Measurements from ENCODE around the gene SPECC1. TPM values are rescaled to one million over a fixed set of nuclear protein-coding genes. Genes with fewer than 3 reads are reported as not detected.
"Not testable (repeated sequence)": the region's sequence is repeated elsewhere in the genome, so short reads cannot be mapped to it uniquely, and the experiment has no call there.

The SPECC1 gene
- total RNA-seq, 1 donor from 2014 or later, result 76.4 TPM

DNA sequence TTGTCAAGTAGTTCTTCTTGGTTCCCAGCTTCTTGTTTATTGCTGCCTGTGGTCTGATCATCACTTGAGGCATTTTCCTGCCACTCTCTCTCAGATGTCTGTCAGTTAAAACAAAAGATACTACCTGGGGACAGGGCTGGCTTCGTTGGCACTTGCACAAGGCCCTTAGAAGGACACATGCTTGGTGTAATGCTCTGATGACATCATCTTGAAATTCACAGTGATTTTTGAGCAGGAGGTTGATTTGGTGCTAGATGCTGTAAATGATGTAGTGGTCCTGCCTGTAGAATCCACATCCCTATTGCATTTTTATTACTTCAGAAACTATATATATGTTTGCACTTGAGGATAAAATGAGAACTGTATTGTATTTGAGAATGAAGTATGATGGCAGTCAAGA is 247.8 kb downstream of the SPECC1 start:
- Histone ChIP-seq H3K36me3 (peaks cover 23 to 42% of the 10 kb centered on the region in 2 donors), H3K9me3 (no peaks in the 10 kb centered on the region), H3K4me3 (no peak overlapping the region), H3K4me1 (no peaks in the 10 kb centered on the region), H3K27me3 (no peaks in the 10 kb centered on the region), H3K27ac (no peak overlapping the region)
- DNase-seq (ENCODE audit: low spot score in 2 of 2), result no peak
- intact Hi-C loops (cut with DNase I), result no loop called here
- TF ChIP-seq, protein P1, sequence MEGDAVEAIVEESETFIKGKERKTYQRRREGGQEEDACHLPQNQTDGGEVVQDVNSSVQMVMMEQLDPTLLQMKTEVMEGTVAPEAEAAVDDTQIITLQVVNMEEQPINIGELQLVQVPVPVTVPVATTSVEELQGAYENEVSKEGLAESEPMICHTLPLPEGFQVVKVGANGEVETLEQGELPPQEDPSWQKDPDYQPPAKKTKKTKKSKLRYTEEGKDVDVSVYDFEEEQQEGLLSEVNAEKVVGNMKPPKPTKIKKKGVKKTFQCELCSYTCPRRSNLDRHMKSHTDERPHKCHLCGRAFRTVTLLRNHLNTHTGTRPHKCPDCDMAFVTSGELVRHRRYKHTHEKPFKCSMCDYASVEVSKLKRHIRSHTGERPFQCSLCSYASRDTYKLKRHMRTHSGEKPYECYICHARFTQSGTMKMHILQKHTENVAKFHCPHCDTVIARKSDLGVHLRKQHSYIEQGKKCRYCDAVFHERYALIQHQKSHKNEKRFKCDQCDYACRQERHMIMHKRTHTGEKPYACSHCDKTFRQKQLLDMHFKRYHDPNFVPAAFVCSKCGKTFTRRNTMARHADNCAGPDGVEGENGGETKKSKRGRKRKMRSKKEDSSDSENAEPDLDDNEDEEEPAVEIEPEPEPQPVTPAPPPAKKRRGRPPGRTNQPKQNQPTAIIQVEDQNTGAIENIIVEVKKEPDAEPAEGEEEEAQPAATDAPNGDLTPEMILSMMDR (IDR thresholded peaks at IDR 0.05), result no peak

DNA sequence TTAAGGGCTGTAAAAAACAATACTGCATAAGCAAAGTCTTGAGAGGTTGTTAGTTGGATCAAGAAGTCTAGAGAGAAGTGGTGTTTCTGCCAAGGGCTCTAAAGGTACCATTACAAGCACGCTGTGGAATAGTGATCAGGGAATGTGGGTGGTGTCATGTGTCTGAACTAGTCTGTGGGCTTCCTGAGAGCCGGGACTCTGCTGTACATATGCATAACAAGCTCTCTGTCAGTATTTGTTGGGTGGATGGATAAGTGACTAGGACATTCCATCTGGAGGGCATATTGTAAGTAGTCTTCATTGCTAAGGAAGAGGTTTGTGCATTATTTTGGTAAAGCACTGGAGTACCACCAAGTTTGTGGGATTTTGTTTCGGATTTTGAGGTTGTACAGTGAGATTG is 248.6 kb downstream of the SPECC1 start:
- no peak for DNase-seq (ENCODE audit: low spot score in 2 of 2)
- Histone ChIP-seq H3K9me3 (no peaks in the 10 kb centered on the region), H3K4me1 (peaks cover 0 to 3% of the 10 kb centered on the region in 2 donors), H3K4me3 (no peak overlapping the region), H3K27me3 (no peaks in the 10 kb centered on the region), H3K36me3 (peaks cover 23 to 42% of the 10 kb centered on the region in 2 donors), H3K27ac (no peak overlapping the region)
- intact Hi-C loops (cut with DNase I), result no loop called here
- TF ChIP-seq, protein P1 (IDR thresholded peaks at IDR 0.05), result no peak

DNA sequence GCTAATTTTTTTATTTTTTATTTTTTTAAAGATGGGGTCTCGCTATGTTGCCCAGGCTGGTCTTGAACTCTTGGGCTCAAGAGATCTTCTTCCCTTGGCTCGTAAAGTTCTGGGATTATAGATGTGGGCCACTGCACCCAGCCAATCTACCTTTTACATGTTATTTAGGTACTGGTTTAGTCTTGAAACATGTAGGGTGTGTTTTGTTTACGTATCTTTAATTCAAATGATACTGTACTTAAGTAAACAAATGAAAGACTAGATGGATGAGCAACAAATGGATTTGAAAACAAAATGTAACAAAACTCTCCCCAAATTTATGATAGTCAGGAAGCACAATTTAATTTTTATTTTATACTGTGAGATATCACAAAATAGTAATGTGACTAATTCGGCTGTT is 250.5 kb downstream of the SPECC1 start:
- intact Hi-C loops (cut with DNase I), result no loop called here

DNA sequence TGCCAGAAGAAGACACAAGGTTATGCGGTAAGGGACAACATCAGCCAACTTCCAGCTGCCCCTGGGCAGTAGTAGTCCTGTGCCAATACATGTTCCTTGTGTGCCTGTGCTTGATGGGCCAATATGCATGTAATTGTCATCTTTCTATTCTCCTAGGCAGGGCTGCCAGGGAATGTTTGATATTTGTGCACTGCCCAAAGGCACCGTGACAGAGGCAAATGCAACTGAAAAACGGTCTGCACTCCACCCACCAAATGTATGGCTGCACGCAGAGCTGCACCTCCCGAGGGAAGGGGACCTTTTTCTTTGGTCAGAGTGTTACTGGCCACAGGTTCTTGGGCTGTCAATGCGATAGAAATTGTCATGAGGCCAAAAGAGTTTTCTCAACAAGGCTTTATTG is 251.1 kb downstream of the SPECC1 start:
- Histone ChIP-seq H3K4me3 (no peak overlapping the region), H3K27ac (peak overlapping the region in 1 of 2 donors; percentile 16), H3K36me3 (peaks cover 17 to 42% of the 10 kb centered on the region in 2 donors), H3K4me1 (peaks cover 3 to 17% of the 10 kb centered on the region in 2 donors), H3K27me3 (no peaks in the 10 kb centered on the region), H3K9me3 (no peaks in the 10 kb centered on the region)
- intact Hi-C loops (cut with DNase I), result no loop called here
- TF ChIP-seq, protein P1 (IDR thresholded peaks at IDR 0.05), result no peak
- no peak for DNase-seq (ENCODE audit: low spot score in 2 of 2)

More for the DNA sequence above, 250.5 kb downstream of the SPECC1 start:
- Histone ChIP-seq H3K27ac (no peak overlapping the region), H3K4me3 (no peak overlapping the region), H3K9me3 (no peaks in the 10 kb centered on the region), H3K27me3 (no peaks in the 10 kb centered on the region), H3K4me1 (peaks cover 3 to 14% of the 10 kb centered on the region in 2 donors), H3K36me3 (peaks cover 17 to 42% of the 10 kb centered on the region in 2 donors)
- no peak for DNase-seq (ENCODE audit: low spot score in 2 of 2)
- TF ChIP-seq, protein P1 (IDR thresholded peaks at IDR 0.05), result no peak

DNA sequence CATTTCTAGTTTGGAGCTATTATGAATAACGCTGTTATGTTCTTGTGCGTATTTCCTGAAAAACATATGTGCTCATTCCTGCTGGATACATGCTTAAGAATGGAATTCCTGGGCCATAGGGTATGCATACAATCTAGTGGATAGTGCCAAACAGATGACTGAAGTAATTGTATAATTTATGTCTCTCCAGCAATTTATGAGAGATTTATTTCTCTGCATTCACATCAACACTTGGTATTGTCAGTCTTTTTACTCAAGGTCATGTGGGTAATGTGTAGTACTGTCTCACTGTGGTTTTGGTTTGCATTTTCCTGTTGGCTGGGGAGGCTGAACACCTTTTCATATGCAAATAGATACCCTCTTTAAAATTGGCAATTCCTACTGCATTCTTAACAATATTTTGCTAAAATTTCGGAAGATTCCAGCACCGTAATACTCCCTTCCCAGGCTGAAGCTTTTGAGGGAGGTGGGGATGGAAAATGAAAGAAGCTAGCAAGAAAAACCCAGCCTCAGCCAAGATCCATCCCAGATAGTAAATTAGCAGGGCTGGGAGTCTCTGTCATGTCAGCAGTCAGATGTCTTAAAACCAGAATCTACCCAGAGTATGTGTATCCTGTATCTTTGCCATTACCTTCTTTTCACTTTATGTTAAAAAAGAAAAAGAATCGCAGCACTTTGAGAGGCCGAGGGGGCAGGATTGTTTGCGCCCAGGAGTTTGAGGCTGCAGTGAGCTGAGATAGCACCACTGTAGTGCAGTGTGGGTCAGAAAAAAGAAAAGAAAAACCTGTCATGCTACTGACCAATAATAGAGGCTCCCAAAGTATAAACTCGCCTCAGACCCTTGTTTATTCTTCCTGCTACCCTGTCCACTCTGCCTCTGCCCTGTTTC is 253.3 kb downstream of the SPECC1 start:
- Histone ChIP-seq H3K27me3 (no peaks in the 10 kb centered on the region), H3K36me3 (peaks cover 11 to 32% of the 10 kb centered on the region in 2 donors), H3K9me3 (no peaks in the 10 kb centered on the region), H3K27ac (peak overlapping the region; percentile 87 to 90), H3K4me3 (no peak overlapping the region), H3K4me1 (peaks cover 9 to 34% of the 10 kb centered on the region in 2 donors)
- TF ChIP-seq, protein P1 (IDR thresholded peaks at IDR 0.05), result no peak
- intact Hi-C loops (cut with DNase I), result no loop called here
- no peak for DNase-seq (ENCODE audit: low spot score in 2 of 2)

DNA sequence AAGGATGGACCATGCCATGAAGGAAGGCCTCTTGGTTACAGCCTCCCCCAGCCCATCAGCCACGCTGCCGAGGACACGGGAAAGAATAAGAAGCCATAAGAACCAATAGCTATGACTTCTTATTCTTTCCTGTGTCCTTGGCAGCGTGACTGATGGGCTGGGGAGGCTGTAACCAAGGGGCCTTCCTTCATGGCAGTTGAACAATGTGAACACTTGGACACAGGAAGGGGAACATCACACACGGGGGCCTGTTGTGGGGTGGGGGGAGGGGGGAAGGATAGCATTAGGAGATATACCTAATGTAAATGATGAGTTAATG is 253.9 kb downstream of the SPECC1 start:
- intact Hi-C loops (cut with DNase I); H3K27me3 ChIP-seq; DNase-seq (ENCODE audit: low spot score in 2 of 2); H3K4me3 ChIP-seq; H3K9me3 ChIP-seq: not testable (repeated sequence)
- Histone ChIP-seq H3K4me1 (peaks cover 10 to 38% of the 10 kb centered on the region in 2 donors), H3K27ac (peak overlapping the region; percentile 87 to 90), H3K36me3 (peaks cover 5 to 26% of the 10 kb centered on the region in 2 donors)

All from ascending aorta (tissue), 2 donors.